NCI-H345 treated with DMSO at 0.1 percent for 48 hours (cell line): ENCODE measurements around the gene TMEM95.

Source experiments
- DNase-seq: peaks from one replicate; lab custom pipeline; 2025; ENCODE audit not compliant: unreplicated experiment; lab: John Stamatoyannopoulos, UW

Gene TMEM95

DNA sequence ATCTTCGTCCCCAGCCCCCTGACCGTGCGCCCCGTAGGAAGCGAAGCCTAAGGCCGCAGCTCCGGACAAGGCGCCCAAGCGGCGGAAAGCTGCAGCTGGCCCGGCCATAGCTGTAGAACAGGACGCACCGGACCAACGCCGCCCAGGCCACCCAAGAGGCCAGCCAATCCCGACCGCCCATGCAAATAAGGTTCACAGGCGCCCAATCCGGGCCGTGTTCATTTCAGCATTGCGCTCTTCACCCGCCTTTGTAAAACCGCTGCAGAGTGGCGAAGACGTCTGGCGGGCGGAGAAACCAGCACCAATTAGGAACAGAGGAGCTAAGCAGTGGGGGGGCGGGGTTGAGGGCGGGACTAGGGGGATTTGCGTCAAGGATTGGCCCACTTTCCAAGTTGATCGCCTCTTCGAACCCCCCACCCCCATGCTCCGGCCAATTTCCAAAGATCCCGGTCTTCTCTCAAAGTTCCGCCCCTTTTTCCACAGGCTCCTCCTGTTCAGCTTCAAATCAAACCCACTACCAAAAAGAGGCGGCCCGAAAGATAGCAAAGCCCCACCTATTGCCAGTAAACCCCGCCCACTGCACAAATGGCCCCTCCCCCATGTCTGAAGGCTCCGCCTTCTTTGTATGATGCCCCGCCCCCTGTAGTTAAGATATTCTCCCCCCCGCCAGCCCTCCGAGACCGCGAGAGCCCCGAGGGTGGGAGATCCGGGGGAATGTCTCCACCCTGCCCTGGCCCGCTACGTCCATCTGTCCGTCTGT, 49.2 kb downstream of the TMEM95 start, which contains the start of gene TMEM256:
Gene TMEM256 (minus strand): TSS at position 121 of the 760 bp plus-strand sequence. CDS start 13 bp downstream, at position 108.
- DNase-seq: peak; percentile 97

DNA sequence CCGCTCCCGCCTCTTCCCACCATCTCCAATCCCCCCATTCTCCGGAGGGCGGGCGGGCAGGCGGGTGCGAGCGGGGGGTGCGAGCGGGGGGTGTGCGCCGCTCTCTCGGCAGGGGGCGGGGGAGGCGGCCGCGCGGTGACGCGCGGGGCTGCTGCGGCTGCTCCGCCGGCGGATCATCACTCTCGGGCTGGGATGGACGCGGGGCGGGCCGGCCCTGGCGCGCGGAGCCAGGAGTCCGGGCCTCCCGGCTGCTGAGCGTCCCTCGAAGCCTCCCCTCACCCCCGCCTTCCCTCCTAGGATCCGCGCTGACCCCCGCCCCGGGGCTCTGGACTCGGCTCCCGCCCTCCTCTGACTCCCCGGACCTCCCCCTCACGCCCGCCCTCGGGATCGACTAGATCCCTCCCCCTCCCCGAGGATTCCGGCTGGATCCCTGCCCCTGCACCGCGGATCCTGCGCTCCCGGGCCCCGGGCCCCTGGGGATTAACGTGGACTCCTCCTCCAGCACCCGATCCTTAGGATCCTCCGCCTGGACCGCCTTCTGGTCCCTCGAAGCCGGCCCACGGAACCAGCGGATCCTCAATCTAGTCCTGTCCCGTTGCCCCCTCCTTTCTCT, 49.9 kb downstream of the TMEM95 start:
- DNase-seq: no peak

DNA sequence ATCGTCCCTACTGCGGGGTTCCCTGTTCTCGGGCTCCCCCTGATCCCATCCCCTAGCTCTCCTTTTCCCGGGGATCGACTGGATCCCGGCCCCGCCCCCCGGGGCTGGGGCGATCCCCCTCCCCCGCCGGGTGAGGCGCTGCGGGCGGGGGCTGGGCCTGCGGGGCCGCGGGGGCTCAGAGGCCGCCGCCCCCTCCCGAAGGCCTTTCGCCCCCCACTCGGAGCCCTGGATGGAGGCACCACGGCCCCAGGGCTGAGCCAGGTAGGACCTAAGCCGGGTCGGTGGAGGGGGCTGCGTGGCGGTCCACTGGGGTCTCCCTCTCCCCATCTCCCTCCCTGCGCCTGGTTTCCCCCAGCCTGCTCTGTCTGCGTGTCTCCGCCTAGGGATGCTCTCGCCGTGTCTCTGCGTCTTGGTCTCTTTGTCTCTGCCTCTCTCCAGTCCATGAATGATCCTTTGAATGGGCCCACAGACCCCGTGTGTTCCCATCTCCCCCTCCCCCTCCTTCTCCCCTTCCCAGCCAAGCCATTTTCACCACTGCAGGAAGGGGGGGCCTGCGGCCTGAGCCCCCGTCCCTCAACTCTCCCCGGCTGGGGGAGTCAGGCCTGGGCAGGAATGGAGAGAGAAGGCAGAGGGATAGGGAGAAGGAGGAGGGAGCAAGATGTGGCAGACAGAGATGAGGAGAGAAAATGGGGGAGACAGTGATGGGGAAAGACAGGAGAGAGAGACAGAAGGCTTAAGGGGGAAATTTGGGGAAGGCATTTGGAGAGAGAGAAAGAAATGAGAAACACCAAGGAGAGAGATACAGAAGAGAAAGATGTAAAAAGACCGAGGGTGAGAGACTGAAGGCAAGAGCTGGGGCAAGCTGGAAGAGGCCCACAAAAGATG, 50.6 kb downstream of the TMEM95 start:
- DNase-seq: no peak

DNA sequence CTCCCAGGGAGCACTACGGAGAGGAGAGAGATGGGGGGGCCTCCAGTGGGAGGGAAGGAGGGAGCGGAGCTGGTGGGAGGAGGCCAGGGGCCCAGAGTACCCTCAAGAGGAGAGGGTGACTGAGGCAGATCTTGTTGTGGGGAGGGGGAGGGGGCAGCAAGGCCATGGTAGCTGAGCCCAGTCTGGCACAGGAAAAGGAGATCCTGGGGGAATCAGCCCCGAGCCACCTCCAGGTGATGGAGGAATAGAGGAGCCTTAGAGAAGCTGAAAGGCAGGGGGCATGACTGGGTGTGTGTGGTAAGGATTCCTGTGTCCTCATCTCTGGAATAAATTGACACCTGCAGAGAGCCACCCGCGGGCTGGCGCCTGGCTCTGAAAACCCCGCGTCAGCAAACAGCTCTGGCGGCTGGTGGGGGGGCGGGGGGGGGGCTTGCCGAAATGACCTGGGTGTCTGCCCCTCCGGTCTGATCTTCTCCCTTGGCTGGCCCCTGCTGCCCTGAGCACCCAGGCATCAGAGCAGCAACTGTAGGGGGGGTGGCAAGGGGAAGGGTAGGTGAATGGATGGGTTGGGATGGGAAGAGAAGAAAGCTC, 51.4 kb downstream of the TMEM95 start:
- DNase-seq: no peak
